ENCODE results near the gene CCR3. TPM values are rescaled to one million over a fixed set of nuclear protein-coding genes. Genes with fewer than 3 reads are reported as not detected.

Gene CCR3
- total and polyA plus RNA-seq, 2 experiments from 2014 or later: not detected

GRCh38 chr3:46285931-46286619, 43.8 kb downstream of the CCR3 start (continued):
- TF ChIP-seq ZNF462 (CRISPR knock-in tag; IDR thresholded peaks at IDR 0.05): no peak

- Histone ChIP-seq H4K20me1 (replicated peaks; ENCODE audit: insufficient read depth) (no peaks in the 10 kb centered on the region), H3K27ac (ENCODE audit: low read depth) (no peak overlapping the region), H3K79me2 (replicated peaks; ENCODE audit: insufficient read depth) (no peaks in the 10 kb centered on the region), H3K27me3 (ENCODE audit: insufficient read depth) (no peaks in the 10 kb centered on the region), H3K4me2 (no peak overlapping the region), H3K4me3 (no peak overlapping the region), H3K4me1 (ENCODE audit: insufficient read depth) (no peaks in the 10 kb centered on the region), H3K9me2 (ENCODE audit: insufficient read depth) (0 out of 2 replicates have a peak, but pooled peaks cover 3% of the 10 kb centered on the region), H3F3A (replicated peaks; ENCODE audit: low read depth) (no peaks in the 10 kb centered on the region), H2AFZ (no peak overlapping the region), H3K36me3 (ENCODE audit: insufficient read depth) (no peaks in the 10 kb centered on the region)
- Mint-ChIP-seq H3K27me3 (ENCODE audit: insufficient read depth, low read depth, poor library complexity) (peaks cover 3% of the 10 kb centered on the region), H3K4me3 (no peak overlapping the region), H3K27ac (no peak overlapping the region), H3K4me1 (no peaks in the 10 kb centered on the region), H3K36me3 (ENCODE audit: low read depth) (no peaks in the 10 kb centered on the region), H3K9me3 (no peaks in the 10 kb centered on the region)
- DNase-seq (ENCODE audit: low spot score) (no peak), ATAC-seq (no peak)
- TF ChIP-seq, protein P1, sequence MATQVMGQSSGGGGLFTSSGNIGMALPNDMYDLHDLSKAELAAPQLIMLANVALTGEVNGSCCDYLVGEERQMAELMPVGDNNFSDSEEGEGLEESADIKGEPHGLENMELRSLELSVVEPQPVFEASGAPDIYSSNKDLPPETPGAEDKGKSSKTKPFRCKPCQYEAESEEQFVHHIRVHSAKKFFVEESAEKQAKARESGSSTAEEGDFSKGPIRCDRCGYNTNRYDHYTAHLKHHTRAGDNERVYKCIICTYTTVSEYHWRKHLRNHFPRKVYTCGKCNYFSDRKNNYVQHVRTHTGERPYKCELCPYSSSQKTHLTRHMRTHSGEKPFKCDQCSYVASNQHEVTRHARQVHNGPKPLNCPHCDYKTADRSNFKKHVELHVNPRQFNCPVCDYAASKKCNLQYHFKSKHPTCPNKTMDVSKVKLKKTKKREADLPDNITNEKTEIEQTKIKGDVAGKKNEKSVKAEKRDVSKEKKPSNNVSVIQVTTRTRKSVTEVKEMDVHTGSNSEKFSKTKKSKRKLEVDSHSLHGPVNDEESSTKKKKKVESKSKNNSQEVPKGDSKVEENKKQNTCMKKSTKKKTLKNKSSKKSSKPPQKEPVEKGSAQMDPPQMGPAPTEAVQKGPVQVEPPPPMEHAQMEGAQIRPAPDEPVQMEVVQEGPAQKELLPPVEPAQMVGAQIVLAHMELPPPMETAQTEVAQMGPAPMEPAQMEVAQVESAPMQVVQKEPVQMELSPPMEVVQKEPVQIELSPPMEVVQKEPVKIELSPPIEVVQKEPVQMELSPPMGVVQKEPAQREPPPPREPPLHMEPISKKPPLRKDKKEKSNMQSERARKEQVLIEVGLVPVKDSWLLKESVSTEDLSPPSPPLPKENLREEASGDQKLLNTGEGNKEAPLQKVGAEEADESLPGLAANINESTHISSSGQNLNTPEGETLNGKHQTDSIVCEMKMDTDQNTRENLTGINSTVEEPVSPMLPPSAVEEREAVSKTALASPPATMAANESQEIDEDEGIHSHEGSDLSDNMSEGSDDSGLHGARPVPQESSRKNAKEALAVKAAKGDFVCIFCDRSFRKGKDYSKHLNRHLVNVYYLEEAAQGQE (IDR thresholded peaks at IDR 0.05; ENCODE audit: unreplicated experiment): no peak
- no peak for TF ChIP-seq EZH2 (IDR thresholded peaks at IDR 0.05; ENCODE audit: low read depth, unreplicated experiment)
- TF ChIP-seq EZH2phosphoT487 (IDR thresholded peaks at IDR 0.05; ENCODE audit: unreplicated experiment): no peak
Observed at GRCh38 chr3:46286947-46287565, 44.8 kb downstream of the CCR3 start.
